Activated CD4-positive, alpha-beta T cell treated with anti-CD3 and anti-CD28 coated beads, Interleukin-2, amount 10 ng/mL, durations not matched to agents 24 days and 14 days (primary cell): ENCODE results near the gene ABHD17A. TPM values are rescaled to one million over a fixed set of nuclear protein-coding genes. Genes with fewer than 3 reads are reported as not detected.

Experiments used
- DNase-seq: peaks from one replicate; pipeline ENCODE4 v3.0.0; 2022
- H3K27ac Mint-ChIP-seq: one replicate; pipeline ENCODE4 v1.8.0; 2022; ENCODE audit warnings: mild to moderate bottlenecking, mixed read lengths
- H3K27me3 Mint-ChIP-seq: one replicate; pipeline ENCODE4 v1.8.0; 2022; ENCODE audit warnings: mixed read lengths
- H3K36me3 Mint-ChIP-seq: one replicate; pipeline ENCODE4 v1.8.0; 2022; ENCODE audit warnings: low read depth, mild to moderate bottlenecking, mixed read lengths
- H3K4me1 Mint-ChIP-seq: one replicate; pipeline ENCODE4 v1.8.0; 2021; ENCODE audit warnings: mixed read lengths
- H3K4me3 Mint-ChIP-seq: one replicate; pipeline ENCODE4 v1.8.0; 2022; ENCODE audit warnings: mild to moderate bottlenecking, moderate library complexity, mixed read lengths
- H3K9me3 Mint-ChIP-seq: one replicate; pipeline ENCODE4 v1.8.0; 2021; ENCODE audit warnings: mixed read lengths
- intact Hi-C: fragments of 100-400 bp; cut with micrococcal nuclease; formaldehyde crosslinking; loops from one replicate; pipeline ENCODE4 v1.15.1; 2023
- total RNA-seq: library from RNA; stranded (reverse); gene quantifications from 2 replicates; pipeline ENCODE4 v1.2.3, GENCODE V29; 2022

ABHD17A gene
- total RNA-seq, 1 donor from 2014 or later = 107 TPM

- H3K27ac Mint-ChIP-seq = no peak overlapping the region
These were observed 48.7 kb downstream of the ABHD17A start for GRCh38 chr19:1836458-1837221.

GRCh38 chr19:1833540-1833939 lies 51.8 kb downstream of the ABHD17A start:
- H3K27ac Mint-ChIP-seq = no peak overlapping the region
- peaks cover 3% of the 10 kb centered on the region for H3K4me1 Mint-ChIP-seq
- H3K4me3 Mint-ChIP-seq = no peak overlapping the region
- intact Hi-C loops = no loop called here
- peaks cover 5% of the 10 kb centered on the region for H3K36me3 Mint-ChIP-seq
- DNase-seq = no peak
- H3K27me3 Mint-ChIP-seq = no peaks in the 10 kb centered on the region
- no peaks in the 10 kb centered on the region for H3K9me3 Mint-ChIP-seq

More at GRCh38 chr19:1836458-1837221, 48.7 kb downstream of the ABHD17A start:
- Mint-ChIP-seq H3K36me3 (peaks cover 3% of the 10 kb centered on the region), H3K27me3 (no peaks in the 10 kb centered on the region), H3K4me3 (no peak overlapping the region), H3K9me3 (no peaks in the 10 kb centered on the region), H3K4me1 (peaks cover 6% of the 10 kb centered on the region)
- DNase-seq = no peak
- intact Hi-C loops = no loop called here

GRCh38 chr19:1832046-1832663 lies 53.1 kb downstream of the ABHD17A start:
- Mint-ChIP-seq H3K4me1 (no peaks in the 10 kb centered on the region), H3K27me3 (no peaks in the 10 kb centered on the region), H3K36me3 (peaks cover 5% of the 10 kb centered on the region), H3K27ac (no peak overlapping the region), H3K9me3 (no peaks in the 10 kb centered on the region), H3K4me3 (no peak overlapping the region)
- no peak for DNase-seq
- intact Hi-C loops = no loop called here

- peaks cover 7% of the 10 kb centered on the region for H3K36me3 Mint-ChIP-seq
- DNase-seq = no peak
- no peak overlapping the region for H3K4me3 Mint-ChIP-seq
- peaks cover 2% of the 10 kb centered on the region for H3K4me1 Mint-ChIP-seq
- intact Hi-C loops = no loop called here
- H3K27me3 Mint-ChIP-seq = no peaks in the 10 kb centered on the region
- H3K27ac Mint-ChIP-seq = no peak overlapping the region
- H3K9me3 Mint-ChIP-seq = no peaks in the 10 kb centered on the region
These were observed 54.3 kb downstream of the ABHD17A start for GRCh38 chr19:1830978-1831377.

GRCh38 chr19:1830568-1830967 lies 54.7 kb downstream of the ABHD17A start:
- H3K27me3 Mint-ChIP-seq = no peaks in the 10 kb centered on the region
- H3K27ac Mint-ChIP-seq = no peak overlapping the region
- intact Hi-C loops = no loop called here
- no peaks in the 10 kb centered on the region for H3K9me3 Mint-ChIP-seq
- H3K4me3 Mint-ChIP-seq = no peak overlapping the region
- DNase-seq = no peak
- peaks cover 4% of the 10 kb centered on the region for H3K4me1 Mint-ChIP-seq
- peaks cover 9% of the 10 kb centered on the region for H3K36me3 Mint-ChIP-seq

- Mint-ChIP-seq H3K27ac (no peak overlapping the region), H3K4me1 (peaks cover 4% of the 10 kb centered on the region), H3K27me3 (no peaks in the 10 kb centered on the region), H3K4me3 (no peak overlapping the region), H3K9me3 (no peaks in the 10 kb centered on the region), H3K36me3 (peaks cover 9% of the 10 kb centered on the region)
- no peak for DNase-seq
- intact Hi-C loops = no loop called here
These were observed 55.3 kb downstream of the ABHD17A start for GRCh38 chr19:1829958-1830357.

GRCh38 chr19:1828279-1829238 lies 56.7 kb downstream of the ABHD17A start:
- DNase-seq = no peak
- Mint-ChIP-seq H3K9me3 (no peaks in the 10 kb centered on the region), H3K27me3 (no peaks in the 10 kb centered on the region), H3K27ac (no peak overlapping the region), H3K36me3 (peaks cover 9% of the 10 kb centered on the region), H3K4me3 (no peak overlapping the region), H3K4me1 (peaks cover 4% of the 10 kb centered on the region)
- intact Hi-C loops = no loop called here

GRCh38 chr19:1827566-1828278 lies 57.6 kb downstream of the ABHD17A start:
- H3K4me1 Mint-ChIP-seq = peaks cover 4% of the 10 kb centered on the region
- peaks cover 10% of the 10 kb centered on the region for H3K36me3 Mint-ChIP-seq
- no peak overlapping the region for H3K27ac Mint-ChIP-seq
- H3K4me3 Mint-ChIP-seq = no peak overlapping the region
- no peaks in the 10 kb centered on the region for H3K9me3 Mint-ChIP-seq
- intact Hi-C loops = no loop called here
- no peak for DNase-seq
- no peaks in the 10 kb centered on the region for H3K27me3 Mint-ChIP-seq

Other genes with a start within 250 kb of the ABHD17A start
- gene TCF3, start 232.9 kb downstream of the ABHD17A start, total RNA-seq = 147 and 154 TPM in 2 replicates
- not detected in 2 replicates for gene ONECUT3, start 132.0 kb downstream of the ABHD17A start, total RNA-seq
- gene ATP8B3, start 73.2 kb downstream of the ABHD17A start, total RNA-seq = 3.6 and 4.2 TPM in 2 replicates
- gene REXO1, start 37.0 kb downstream of the ABHD17A start, total RNA-seq = 56.3 and 61.4 TPM in 2 replicates
- 37.0 and 38.1 TPM in 2 replicates for gene KLF16, start 21.9 kb downstream of the ABHD17A start, total RNA-seq
- 8.8 and 10.6 TPM in 2 replicates for gene ADAT3, start 19.9 kb upstream of the ABHD17A start, total RNA-seq
- 39.2 and 42.4 TPM in 2 replicates for gene SCAMP4, start 19.9 kb upstream of the ABHD17A start, total RNA-seq
- gene CSNK1G2, start 55.7 kb upstream of the ABHD17A start, total RNA-seq = 91.7 and 92.8 TPM in 2 replicates
- gene BTBD2, start 130.2 kb upstream of the ABHD17A start, total RNA-seq = 25.8 and 30.2 TPM in 2 replicates
- 159 and 169 TPM in 2 replicates for gene MKNK2, start 165.7 kb upstream of the ABHD17A start, total RNA-seq
- 184 and 185 TPM in 2 replicates for gene MOB3A, start 210.8 kb upstream of the ABHD17A start, total RNA-seq
- gene IZUMO4, start 211.4 kb upstream of the ABHD17A start, total RNA-seq = 9.5 and 10.0 TPM in 2 replicates